HG02763 (cell line): ENCODE measurements around the gene NIPAL3.
"Not testable (repeated sequence)": the region's sequence is repeated elsewhere in the genome, so short reads cannot be mapped to it uniquely, and the experiment has no call there.

ENCODE experiments used
- ATAC-seq: cut with Tn5 transposase; IDR thresholded peaks from one replicate; pipeline ENCODE4 v1.9.1; 2021; ENCODE audit warnings: mild to moderate bottlenecking, moderate library complexity; ENCODE audit not compliant: unreplicated experiment

Gene NIPAL3

GRCh38 chr1:24508911-24509310 is 93.3 kb downstream of the NIPAL3 start:
- no peak for ATAC-seq

GRCh38 chr1:24513706-24514105 is 98.1 kb downstream of the NIPAL3 start:
- no peak for ATAC-seq

- no peak for ATAC-seq
These were observed 99.3 kb downstream of the NIPAL3 start for GRCh38 chr1:24514946-24515345.

- not testable (repeated sequence) for ATAC-seq
These were observed 100.1 kb downstream of the NIPAL3 start for GRCh38 chr1:24515671-24516209.

GRCh38 chr1:24516506-24516905 is 100.9 kb downstream of the NIPAL3 start:
- ATAC-seq, result no peak

GRCh38 chr1:24517898-24518297 is 102.3 kb downstream of the NIPAL3 start:
- ATAC-seq, result no peak

- ATAC-seq, result not testable (repeated sequence)
These were observed 104.7 kb downstream of the NIPAL3 start for GRCh38 chr1:24520282-24520681.
